ENCODE results near the gene APBA1. TPM values are rescaled to one million over a fixed set of nuclear protein-coding genes. Genes with fewer than 3 reads are reported as not detected.

APBA1 gene
- total RNA-seq, 2 experiments from 2014 or later: 0.26 to 0.51 TPM

- Mint-ChIP-seq H3K4me1 (ENCODE audit: low read depth) (no peaks in the 10 kb centered on the region), H3K9me3 (no peaks in the 10 kb centered on the region), H3K27me3 (peaks cover 9% of the 10 kb centered on the region), H3K4me3 (no peak overlapping the region), H3K27ac (no peak overlapping the region), H3K36me3 (no peaks in the 10 kb centered on the region)
- ChIA-PET CTCF (no interaction called here), POLR2A (no interaction called here)
- intact Hi-C loops (cut with micrococcal nuclease): no loop called here
- no peak for DNase-seq
These were observed 113.0 kb downstream of the APBA1 start for GRCh38 chr9:69559126-69559525.

GRCh38 chr9:69556707-69557106 is 115.5 kb downstream of the APBA1 start:
- Mint-ChIP-seq H3K9me3 (no peaks in the 10 kb centered on the region), H3K4me1 (ENCODE audit: low read depth) (no peaks in the 10 kb centered on the region), H3K27ac (no peak overlapping the region), H3K36me3 (no peaks in the 10 kb centered on the region), H3K27me3 (peaks cover 14% of the 10 kb centered on the region), H3K4me3 (no peak overlapping the region)
- no peak for DNase-seq
- ChIA-PET POLR2A (no interaction called here), CTCF (interaction anchor here (0.6 kb wide), 1 partner anchor 365 kb away, joined by 4 read pairs; no protein-coding TSS in a partner anchor)
- intact Hi-C loops (cut with micrococcal nuclease): no loop called here

DNA sequence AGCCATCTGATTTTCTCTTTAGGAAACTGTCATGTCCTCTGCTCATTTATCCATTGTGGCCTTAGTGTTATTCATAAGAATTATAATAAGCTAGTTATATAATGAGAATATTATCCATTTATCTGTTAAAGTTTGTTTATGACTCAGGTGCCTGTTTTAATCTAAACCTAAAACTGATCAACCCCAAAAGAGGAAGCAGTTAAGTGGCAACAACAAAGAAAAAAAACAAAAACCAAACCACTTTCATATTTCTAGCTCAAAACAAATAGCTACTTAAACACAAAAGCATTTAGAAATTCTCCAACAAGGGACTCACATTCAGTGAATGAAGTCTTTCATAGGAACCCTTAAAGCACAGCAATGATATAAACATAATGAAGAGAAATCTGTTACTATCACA is 116.4 kb downstream of the APBA1 start:
- H3K4me3 Mint-ChIP-seq: no peak overlapping the region
- H3K27me3 Mint-ChIP-seq: peaks cover 10% of the 10 kb centered on the region
- no peaks in the 10 kb centered on the region for H3K36me3 Mint-ChIP-seq
- intact Hi-C loops (cut with micrococcal nuclease): no loop called here
- POLR2A ChIA-PET: no interaction called here
- H3K4me1 Mint-ChIP-seq (ENCODE audit: low read depth): no peaks in the 10 kb centered on the region
- H3K27ac Mint-ChIP-seq: no peak overlapping the region
- DNase-seq: no peak
- CTCF ChIA-PET: interaction anchor here (0.6 kb wide), 1 partner anchor 133 kb away, joined by 3 read pairs; no protein-coding TSS in a partner anchor
- no peaks in the 10 kb centered on the region for H3K9me3 Mint-ChIP-seq

- H3K4me1 Mint-ChIP-seq (ENCODE audit: low read depth): no peaks in the 10 kb centered on the region
- ChIA-PET POLR2A (interaction anchor here (0.7 kb wide), 1 partner anchor 108 kb away, joined by 3 read pairs; no protein-coding TSS in a partner anchor), CTCF (no interaction called here)
- H3K27me3 Mint-ChIP-seq: peaks cover 11% of the 10 kb centered on the region
- no peaks in the 10 kb centered on the region for H3K9me3 Mint-ChIP-seq
- H3K36me3 Mint-ChIP-seq: no peaks in the 10 kb centered on the region
- no peak overlapping the region for H3K4me3 Mint-ChIP-seq
- DNase-seq: no peak
- no peak overlapping the region for H3K27ac Mint-ChIP-seq
- intact Hi-C loops (cut with micrococcal nuclease): no loop called here
These were observed 117.2 kb downstream of the APBA1 start for GRCh38 chr9:69554945-69555344.

GRCh38 chr9:69549310-69550202 is 122.6 kb downstream of the APBA1 start:
- Mint-ChIP-seq H3K4me1 (ENCODE audit: low read depth) (peaks cover 4% of the 10 kb centered on the region), H3K4me3 (no peak overlapping the region), H3K36me3 (no peaks in the 10 kb centered on the region), H3K27ac (no peak overlapping the region), H3K9me3 (no peaks in the 10 kb centered on the region), H3K27me3 (peaks cover 14% of the 10 kb centered on the region)
- intact Hi-C loops (cut with micrococcal nuclease): loop anchor here (2.0 to 5.0 kb wide), 3 partner anchors 127 to 512 kb away; partner anchors contain the start of gene FXN
- DNase-seq: peak; percentile 22
- ChIA-PET CTCF (interaction anchor here (1.4 to 5.4 kb wide), 3 partner anchors 127 to 130 kb away, joined by 6 to 30 read pairs (median 25); no protein-coding TSS in a partner anchor), POLR2A (no interaction called here)

DNA sequence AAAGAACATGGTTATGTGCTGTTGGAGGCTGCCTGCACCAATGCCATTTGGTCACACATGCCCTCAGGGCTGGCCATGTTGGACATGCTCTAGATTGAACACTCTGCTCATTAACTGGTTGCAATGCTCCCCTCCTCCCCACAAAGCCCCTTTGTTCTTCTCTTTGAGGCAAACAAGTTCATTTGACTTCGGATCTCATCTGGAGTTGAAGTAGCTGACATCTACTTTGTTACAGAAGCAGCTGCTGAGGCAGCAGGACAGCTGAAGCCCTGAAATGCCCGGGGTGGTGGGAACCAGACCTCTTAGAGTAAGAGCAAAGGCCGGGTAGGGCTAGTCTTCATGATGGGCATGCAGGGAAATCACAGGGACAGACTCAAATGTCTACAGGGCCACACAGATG is 123.5 kb downstream of the APBA1 start:
- peaks cover 14% of the 10 kb centered on the region for H3K27me3 Mint-ChIP-seq
- no peaks in the 10 kb centered on the region for H3K9me3 Mint-ChIP-seq
- CTCF ChIA-PET: interaction anchor here (1.4 to 5.4 kb wide), 2 partner anchors 126 to 129 kb away, joined by 6 to 30 read pairs; no protein-coding TSS in a partner anchor
- no peak for DNase-seq
- intact Hi-C loops (cut with micrococcal nuclease): loop anchor here (2.0 to 5.0 kb wide), 3 partner anchors 126 to 511 kb away; partner anchors contain the start of gene FXN
- no peak overlapping the region for H3K4me3 Mint-ChIP-seq
- peaks cover 4% of the 10 kb centered on the region for H3K4me1 Mint-ChIP-seq (ENCODE audit: low read depth)
- H3K27ac Mint-ChIP-seq: no peak overlapping the region
- H3K36me3 Mint-ChIP-seq: no peaks in the 10 kb centered on the region
- POLR2A ChIA-PET: no interaction called here

GRCh38 chr9:69546265-69546664 is 125.9 kb downstream of the APBA1 start:
- POLR2A ChIA-PET: no interaction called here
- Mint-ChIP-seq H3K9me3 (no peaks in the 10 kb centered on the region), H3K27me3 (peaks cover 9% of the 10 kb centered on the region), H3K4me1 (ENCODE audit: low read depth) (peaks cover 4% of the 10 kb centered on the region), H3K4me3 (no peak overlapping the region), H3K36me3 (no peaks in the 10 kb centered on the region), H3K27ac (no peak overlapping the region)
- intact Hi-C loops (cut with micrococcal nuclease): loop anchor here (5.0 kb wide), 2 partner anchors 494 to 509 kb away; partner anchors contain the start of gene FXN
- no peak for DNase-seq
- CTCF ChIA-PET: interaction anchor here (1.4 to 5.4 kb wide), 2 partner anchors 124 to 126 kb away, joined by 3 to 30 read pairs; no protein-coding TSS in a partner anchor

- DNase-seq: no peak
- peaks cover 3% of the 10 kb centered on the region for H3K27me3 Mint-ChIP-seq
- no peak overlapping the region for H3K27ac Mint-ChIP-seq
- ChIA-PET POLR2A (no interaction called here), CTCF (no interaction called here)
- no peaks in the 10 kb centered on the region for H3K36me3 Mint-ChIP-seq
- H3K4me1 Mint-ChIP-seq (ENCODE audit: low read depth): no peaks in the 10 kb centered on the region
- intact Hi-C loops (cut with micrococcal nuclease): no loop called here
- no peaks in the 10 kb centered on the region for H3K9me3 Mint-ChIP-seq
- no peak overlapping the region for H3K4me3 Mint-ChIP-seq
These were observed 129.0 kb downstream of the APBA1 start for GRCh38 chr9:69542942-69543704.

DNA sequence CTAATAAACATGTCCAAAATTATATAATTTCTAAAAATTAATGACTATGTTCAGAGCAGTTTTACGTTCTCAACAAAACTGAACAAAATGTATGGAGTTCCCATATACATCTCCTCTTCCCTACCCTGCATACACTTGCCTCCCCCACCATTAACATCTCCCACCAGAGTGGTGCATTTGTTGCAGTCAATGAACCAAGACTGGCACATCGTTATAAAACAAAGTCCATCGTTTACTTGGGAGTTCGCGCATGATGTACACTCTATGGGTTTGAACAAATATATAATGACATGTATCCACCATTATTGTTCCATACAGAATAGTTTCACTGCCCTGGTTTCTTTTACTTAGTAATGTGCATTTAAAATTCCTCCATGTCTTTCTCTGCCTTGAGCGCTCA is 130.1 kb downstream of the APBA1 start:
- intact Hi-C loops (cut with micrococcal nuclease): no loop called here
- POLR2A ChIA-PET: no interaction called here

DNA sequence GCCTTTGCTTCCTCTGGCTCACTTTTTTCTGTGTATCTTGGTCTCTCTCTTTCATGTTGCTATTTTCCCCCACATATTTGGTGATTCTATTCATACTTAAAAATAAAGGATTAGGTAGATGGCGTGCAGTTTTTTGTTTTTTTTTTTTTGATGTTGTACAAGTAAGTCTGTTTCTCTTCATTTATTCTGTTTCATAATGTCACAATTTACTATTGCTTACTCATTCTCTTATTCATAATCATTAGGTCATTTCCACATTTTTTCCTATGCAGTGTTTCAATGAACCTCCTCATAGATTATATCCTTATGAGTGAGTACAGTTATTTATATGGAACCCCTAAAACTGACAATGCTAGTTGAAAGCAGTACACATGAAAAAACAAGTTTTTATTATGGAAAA is 136.3 kb downstream of the APBA1 start:
- H3K4me1 Mint-ChIP-seq (ENCODE audit: low read depth): no peaks in the 10 kb centered on the region
- peaks cover 4% of the 10 kb centered on the region for H3K27me3 Mint-ChIP-seq
- ChIA-PET CTCF (no interaction called here), POLR2A (no interaction called here)
- H3K27ac Mint-ChIP-seq: no peak overlapping the region
- DNase-seq: no peak
- intact Hi-C loops (cut with micrococcal nuclease): no loop called here
- H3K9me3 Mint-ChIP-seq: no peaks in the 10 kb centered on the region
- no peak overlapping the region for H3K4me3 Mint-ChIP-seq
- no peaks in the 10 kb centered on the region for H3K36me3 Mint-ChIP-seq

More for the DNA sequence above, 130.1 kb downstream of the APBA1 start:
- Mint-ChIP-seq H3K27ac (no peak overlapping the region), H3K9me3 (no peaks in the 10 kb centered on the region), H3K4me1 (ENCODE audit: low read depth) (no peaks in the 10 kb centered on the region), H3K36me3 (no peaks in the 10 kb centered on the region), H3K4me3 (no peak overlapping the region), H3K27me3 (peaks cover 3% of the 10 kb centered on the region)
- CTCF ChIA-PET: no interaction called here
- no peak for DNase-seq

DNA sequence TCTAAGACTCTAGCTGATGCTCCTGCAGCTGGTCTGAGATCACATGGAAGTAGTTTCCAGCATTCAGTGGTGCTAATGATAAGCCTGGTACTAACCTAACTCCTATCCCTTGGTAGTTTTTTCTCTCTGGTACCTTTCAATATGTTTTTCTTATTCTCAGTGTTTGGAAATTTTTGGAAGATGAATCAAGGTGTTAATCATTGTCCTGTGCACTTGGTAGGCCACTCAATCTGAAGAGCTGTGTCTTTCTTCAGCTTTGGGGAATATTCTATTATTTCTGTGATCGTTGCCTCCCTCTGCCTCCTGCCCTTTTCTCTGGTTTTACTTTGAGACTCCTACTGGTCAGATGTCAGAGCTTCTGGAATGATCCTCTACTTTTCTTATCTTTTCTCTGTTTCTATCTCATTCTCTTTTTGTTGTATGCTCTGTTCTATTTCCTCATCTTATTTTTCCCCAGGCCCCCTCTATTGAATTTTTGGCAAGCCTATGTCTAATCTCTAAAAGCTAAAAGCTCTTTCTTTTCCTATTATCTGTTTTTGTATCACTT is 136.8 kb downstream of the APBA1 start:
- H3K27ac Mint-ChIP-seq: no peak overlapping the region
- H3K4me1 Mint-ChIP-seq (ENCODE audit: low read depth): no peaks in the 10 kb centered on the region
- H3K36me3 Mint-ChIP-seq: no peaks in the 10 kb centered on the region
- intact Hi-C loops (cut with micrococcal nuclease): no loop called here
- no peaks in the 10 kb centered on the region for H3K9me3 Mint-ChIP-seq
- DNase-seq: no peak
- CTCF ChIA-PET: no interaction called here
- no peak overlapping the region for H3K4me3 Mint-ChIP-seq
- H3K27me3 Mint-ChIP-seq: peaks cover 4% of the 10 kb centered on the region
- POLR2A ChIA-PET: no interaction called here

GRCh38 chr9:69532396-69532795 is 139.8 kb downstream of the APBA1 start:
- CTCF ChIA-PET: no interaction called here
- no peak for DNase-seq
- H3K36me3 Mint-ChIP-seq: no peaks in the 10 kb centered on the region
- H3K27ac Mint-ChIP-seq: no peak overlapping the region
- no peak overlapping the region for H3K4me3 Mint-ChIP-seq
- H3K9me3 Mint-ChIP-seq: peaks cover 4% of the 10 kb centered on the region
- POLR2A ChIA-PET: no interaction called here
- H3K4me1 Mint-ChIP-seq (ENCODE audit: low read depth): no peaks in the 10 kb centered on the region
- peaks cover 4% of the 10 kb centered on the region for H3K27me3 Mint-ChIP-seq
- intact Hi-C loops (cut with micrococcal nuclease): no loop called here
